T1000 (cell line): ENCODE data around the gene TCF4.

ENCODE experiments used
- DNase-seq: peaks from one replicate; lab custom pipeline; 2025; ENCODE audit warnings: mixed read lengths; lab: John Stamatoyannopoulos, UW

Gene TCF4

DNA sequence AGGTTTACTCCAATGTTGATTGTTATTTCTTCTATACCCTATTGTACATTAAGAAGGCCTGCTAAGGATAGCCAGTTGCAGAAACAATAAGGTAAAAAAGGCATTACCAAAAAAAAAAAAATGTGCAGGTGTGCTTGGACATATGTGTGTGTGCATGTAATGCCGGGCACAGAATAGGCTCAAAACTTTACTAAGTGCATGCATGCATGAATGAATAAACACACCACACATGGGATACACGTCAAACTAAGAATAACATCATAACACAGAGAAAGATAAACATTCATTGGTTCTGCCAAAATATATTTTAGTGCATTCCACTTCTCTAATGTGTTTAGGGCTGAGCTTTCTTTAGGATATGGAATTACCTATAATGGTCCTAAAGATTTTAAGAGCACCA is 298.2 kb downstream of the TCF4 start:
- no peak for DNase-seq

DNA sequence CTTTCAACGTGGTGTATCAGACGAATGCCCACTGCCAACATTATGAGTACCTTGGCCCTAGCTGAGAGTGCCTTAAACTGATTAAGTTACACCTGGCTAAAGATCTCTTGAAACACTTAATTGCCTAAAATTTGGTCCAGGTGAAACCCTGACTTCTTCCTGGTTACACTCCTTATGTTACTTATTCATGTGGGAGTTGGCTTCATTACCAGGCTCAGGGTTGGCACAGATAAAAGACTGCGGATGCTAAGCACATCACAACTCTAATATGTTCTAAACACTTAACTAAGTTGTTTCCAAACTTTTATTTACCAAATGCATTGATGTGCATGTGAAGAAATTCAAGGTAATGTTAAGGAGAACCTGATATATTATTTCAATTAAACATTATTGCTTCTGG is 298.9 kb downstream of the TCF4 start:
- DNase-seq, result no peak

DNA sequence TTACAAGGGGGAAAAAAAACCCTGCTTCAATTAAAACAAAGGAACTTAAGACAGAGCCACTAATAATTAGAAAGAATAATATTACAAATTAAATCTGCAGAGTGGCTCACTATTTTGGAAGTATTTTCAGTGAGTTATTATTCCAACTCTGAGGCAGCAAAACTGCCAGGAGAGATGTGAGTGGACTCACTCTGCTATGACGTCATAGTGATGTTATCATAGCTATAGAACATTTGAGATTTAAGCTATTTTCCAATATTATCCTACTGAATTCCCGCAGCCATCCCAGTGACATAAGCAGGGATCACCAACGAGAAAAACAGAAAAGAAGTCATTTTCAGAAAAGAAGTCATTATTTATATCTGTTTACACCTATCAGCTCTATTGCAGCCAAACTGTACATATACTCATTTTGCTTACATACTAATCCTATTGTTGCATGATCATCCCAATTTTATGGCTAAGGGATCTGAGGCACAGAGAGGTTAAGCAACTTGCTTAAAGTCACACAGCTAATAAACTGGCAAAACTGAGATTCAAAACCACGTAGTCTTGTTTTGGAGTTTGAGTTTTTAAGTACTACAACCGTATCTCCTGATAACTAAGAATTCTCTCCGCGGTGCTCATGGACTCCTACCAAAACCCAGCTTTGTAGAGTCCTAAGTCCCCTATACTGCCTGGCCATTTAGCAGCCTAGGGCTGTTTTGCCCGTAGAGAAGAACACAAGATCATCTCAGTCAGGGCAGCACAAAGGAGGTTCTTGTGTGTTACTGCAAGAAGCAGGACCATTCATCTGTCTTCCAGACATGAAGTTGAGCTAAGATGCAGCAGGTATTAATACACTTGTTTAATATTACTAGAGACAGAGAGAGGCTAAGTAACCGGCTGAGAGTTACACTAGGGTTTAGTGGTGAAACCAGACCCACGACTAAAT is 299.8 kb downstream of the TCF4 start:
- no peak for DNase-seq

GRCh38 chr18:55287149-55287806 is 300.7 kb downstream of the TCF4 start:
- DNase-seq, result no peak

DNA sequence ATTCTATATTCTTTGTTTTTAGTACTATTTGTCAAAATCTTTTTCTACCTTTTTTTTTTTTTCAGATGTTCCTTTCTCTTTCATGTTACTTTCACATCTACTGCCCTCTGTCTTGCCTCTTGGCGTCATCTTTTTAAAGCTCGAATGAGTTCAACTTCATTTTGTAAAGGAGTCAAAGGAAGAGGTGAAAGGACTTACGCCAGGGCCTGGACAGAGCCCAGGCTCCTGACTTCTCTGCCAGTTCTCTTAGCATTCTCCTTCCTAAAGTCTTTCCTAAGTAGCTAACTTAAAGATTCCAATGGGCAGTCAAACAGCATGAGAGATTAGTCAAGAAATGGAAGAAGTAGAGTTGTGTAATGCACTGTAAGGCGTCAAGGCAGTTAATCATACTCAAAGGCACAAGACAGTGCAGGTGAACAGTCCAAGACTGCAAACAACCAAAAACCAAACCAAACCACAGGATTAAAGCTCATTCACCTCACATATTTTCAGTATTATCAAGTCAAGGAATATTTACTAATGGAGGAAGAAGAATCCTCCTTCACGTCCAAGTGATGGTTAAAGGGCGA is 301.7 kb downstream of the TCF4 start:
- DNase-seq, result no peak

GRCh38 chr18:55284614-55285013 is 303.4 kb downstream of the TCF4 start:
- no peak for DNase-seq

DNA sequence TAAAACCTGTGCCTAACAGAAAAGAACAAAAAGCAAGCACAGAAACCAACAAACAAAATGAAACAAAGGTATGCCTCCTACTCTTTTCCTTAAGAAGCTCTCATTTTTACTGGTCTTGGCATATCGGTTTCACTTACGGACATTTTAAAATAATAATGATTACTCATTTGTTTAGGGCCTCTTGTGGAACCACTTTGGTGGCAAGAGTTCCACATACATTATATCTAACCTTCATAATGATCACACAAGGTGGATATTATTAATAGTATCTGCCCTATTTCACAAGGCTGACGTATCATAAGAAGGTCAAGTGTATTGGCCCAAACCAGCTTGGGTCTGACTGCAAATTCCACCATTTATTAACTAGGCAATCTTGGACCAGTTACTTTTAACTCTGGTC is 304.7 kb downstream of the TCF4 start:
- no peak for DNase-seq

DNA sequence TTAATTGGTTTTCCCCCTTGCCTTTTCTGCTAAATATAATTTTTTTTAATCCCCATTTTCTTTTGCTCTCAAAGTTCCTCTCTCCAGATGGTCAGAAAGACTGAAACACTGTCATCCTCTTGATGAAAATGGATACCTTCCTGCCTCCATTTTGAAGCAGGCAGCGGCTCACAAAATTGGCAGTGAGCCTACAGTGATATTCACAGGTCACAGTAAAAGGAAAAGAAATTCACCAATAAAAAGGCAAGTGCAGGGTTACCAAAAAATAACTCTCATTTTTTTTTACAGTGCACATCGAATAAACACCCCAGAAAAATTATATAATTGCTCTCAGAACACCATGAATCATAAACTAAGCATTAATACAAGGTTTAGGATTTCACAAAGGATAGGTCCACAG is 307.5 kb downstream of the TCF4 start:
- no peak for DNase-seq

GRCh38 chr18:55275039-55275901 is 312.7 kb downstream of the TCF4 start:
- no peak for DNase-seq

- DNase-seq, result no peak
These were observed 315.3 kb downstream of the TCF4 start for GRCh38 chr18:55272510-55273243.

DNA sequence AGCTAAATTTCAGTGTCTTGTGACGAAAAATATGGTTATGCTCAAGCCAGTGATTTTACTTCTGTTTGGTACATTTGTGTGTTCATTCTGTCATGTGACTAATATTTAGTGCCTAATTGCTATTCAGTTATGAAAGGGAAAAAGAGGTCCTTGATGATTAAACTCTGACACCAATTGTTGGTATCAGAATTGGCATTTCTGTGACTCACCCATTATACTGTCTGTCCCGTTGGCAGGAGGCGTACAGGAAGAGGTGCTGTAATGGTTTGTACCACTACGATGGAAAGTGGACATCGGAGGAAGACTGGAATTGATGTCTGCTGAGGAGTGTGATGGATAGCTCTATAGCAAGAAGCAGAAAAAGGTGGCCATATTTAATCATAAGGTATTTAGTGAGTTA is 318.4 kb downstream of the TCF4 start:
- no peak for DNase-seq

DNA sequence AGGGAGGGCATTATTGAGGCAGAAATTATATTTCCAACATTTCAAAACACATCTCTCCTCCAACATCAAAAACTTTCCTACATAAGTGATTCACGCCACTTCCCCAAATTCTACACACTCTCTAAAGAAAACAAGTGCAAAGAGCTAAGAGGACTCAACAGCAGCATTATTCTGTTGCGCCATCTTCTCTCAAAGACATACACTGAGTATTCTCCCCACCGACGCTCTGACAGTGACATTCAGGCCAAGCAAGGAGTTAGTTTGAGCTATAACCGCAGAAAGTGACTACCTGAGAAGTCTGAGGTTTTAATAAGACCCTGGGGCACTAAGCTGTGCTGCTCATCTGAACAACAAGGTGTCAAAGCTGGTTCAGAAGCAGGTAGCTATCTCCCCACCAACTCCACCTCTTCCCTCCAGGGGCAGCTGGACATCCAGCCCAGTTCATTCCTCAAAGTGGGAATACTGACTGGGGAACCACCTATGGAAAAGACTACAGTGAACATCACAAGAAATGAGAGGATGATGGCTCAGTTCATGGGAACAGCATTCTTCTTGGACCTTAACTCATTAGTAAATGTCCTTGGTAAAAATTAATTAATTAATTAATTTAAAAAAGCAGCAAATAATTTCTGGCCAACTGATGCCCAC is 319.2 kb downstream of the TCF4 start:
- DNase-seq, result no peak

GRCh38 chr18:55268151-55268601 is 319.8 kb downstream of the TCF4 start:
- no peak for DNase-seq

GRCh38 chr18:55266981-55267380 is 321.0 kb downstream of the TCF4 start:
- no peak for DNase-seq

DNA sequence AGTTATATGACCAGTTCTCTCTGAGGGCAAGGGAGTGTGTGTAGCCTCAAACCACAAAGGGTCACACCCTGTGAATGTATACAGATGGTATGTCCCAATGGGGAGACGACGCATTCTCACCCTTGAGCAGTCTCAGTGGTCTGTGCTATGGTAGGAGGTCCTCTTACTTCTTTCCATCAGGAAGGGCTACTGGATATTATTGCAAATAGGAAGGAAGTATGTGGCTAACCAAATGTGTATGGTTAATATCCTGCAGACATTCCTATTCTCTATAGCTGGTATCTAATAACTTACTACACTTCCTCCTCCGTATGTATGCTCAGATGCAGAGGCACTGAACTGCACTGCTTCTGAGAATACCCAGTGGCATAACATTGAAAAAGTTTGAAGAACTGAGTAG is 322.0 kb downstream of the TCF4 start:
- no peak for DNase-seq

GRCh38 chr18:55265130-55265675 is 322.8 kb downstream of the TCF4 start:
- DNase-seq, result no peak

DNA sequence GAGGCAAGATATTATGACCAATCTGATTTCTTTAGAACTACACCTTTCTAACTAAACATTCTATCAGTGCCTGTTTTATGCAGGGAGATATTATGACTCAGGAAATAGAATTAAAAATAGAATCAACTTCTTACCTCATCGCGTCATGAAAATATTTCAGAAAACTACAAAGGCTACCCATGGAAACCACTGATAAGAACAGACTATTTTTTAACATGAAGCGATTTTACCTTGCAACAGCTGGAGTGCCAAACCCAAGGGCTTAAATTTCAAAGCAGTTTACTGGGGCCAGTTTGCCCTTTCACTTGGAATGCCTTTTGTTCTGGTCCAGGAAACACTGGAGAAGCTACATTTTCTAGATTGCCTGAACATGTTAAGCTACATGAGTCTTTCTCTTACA is 323.9 kb downstream of the TCF4 start:
- DNase-seq, result no peak

DNA sequence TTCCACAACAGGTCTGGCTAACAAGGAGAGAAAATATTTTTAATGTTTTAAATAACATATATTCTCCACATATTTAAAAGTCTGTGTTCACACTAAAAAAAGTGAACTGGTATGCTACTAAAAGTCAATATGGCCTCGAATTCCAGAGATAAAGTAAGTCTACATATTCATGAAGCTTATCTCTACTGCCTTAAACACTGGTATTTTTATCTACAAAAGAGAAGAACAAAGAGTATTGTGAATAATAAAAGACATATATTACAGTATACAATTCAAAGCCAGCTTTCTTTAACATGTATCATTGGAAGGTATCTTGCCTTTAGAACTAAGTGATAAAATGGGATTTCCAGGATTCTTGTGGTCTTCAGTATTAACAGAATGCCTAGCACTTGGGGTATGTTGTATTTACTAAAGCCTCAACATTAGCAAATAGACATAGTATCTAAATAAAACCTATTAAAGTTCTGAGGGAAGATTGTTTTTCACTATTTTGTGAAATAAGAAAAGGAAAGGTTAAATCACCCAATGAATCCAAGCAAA is 325.9 kb downstream of the TCF4 start:
- DNase-seq, result no peak

- DNase-seq, result no peak
These were observed 326.7 kb downstream of the TCF4 start for GRCh38 chr18:55261253-55261652.

DNA sequence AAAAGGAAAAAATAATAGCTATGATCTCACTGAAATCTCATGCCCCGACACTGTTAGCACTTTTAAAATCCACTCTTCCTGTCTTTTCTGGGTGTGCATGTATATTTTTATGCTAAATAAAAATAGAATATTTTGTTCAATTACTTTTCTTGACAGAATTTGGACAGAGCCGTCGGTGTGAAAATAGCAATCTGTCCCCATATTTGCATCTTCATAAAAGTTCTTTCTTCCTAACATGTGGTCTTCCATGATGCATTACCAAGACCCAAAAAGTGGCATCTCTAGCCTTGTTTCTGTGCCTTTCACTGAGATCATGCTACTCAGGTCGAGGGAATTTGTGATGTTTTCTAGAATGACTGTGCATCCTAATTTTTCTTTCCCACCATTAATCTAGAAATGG is 329.9 kb downstream of the TCF4 start:
- DNase-seq, result no peak
